A172 (cell line): ENCODE data around the gene PALLD. TPM values are rescaled to one million over a fixed set of nuclear protein-coding genes. Genes with fewer than 3 reads are reported as not detected.
"Not testable (repeated sequence)": the region's sequence is repeated elsewhere in the genome, so short reads cannot be mapped to it uniquely, and the experiment has no call there.

Source experiments
- DNase-seq: peaks from one replicate; pipeline ENCODE4 v3.0.0-alpha.2; 2015; ENCODE audit warnings: low spot score
- total RNA-seq: library from RNA; depleted of rRNA; stranded (reverse); fragments of >200 nt; shearing (Covaris generic); gene quantifications from 2 replicates; pipeline ENCODE4 v1.2.3, GENCODE V29; 2014

Gene PALLD
- total RNA-seq, 1 experiment from 2014 or later = 17.9 TPM

DNA sequence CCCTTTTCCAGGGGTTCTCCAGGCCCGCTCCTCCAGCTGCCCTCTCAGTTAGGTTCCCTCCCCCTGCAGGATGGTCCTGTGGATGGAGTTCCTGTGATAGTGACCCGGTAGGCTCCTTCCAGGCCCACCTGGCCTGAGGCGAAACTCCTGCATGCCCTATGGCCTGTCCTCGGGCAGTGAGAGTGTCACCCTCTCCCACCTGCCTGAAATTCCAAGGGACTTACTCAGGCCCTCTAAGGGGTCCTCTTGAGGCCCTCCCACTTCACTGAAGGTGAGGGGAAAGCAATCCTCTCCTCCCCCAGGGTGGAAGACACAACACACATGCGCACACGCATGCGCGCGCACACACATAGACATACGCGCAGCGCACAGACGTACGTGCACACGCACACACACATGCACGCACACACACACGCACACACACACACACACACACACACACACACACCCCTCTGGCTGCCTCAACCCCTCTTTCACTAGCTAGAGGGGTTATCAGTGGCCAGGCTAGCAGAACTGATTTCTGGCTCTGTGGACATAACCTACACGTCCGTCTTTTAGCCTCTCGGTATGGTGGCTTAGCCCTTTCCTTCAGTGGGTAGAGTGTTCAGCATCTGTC is 297.3 kb downstream of the PALLD start:
- DNase-seq = no peak

DNA sequence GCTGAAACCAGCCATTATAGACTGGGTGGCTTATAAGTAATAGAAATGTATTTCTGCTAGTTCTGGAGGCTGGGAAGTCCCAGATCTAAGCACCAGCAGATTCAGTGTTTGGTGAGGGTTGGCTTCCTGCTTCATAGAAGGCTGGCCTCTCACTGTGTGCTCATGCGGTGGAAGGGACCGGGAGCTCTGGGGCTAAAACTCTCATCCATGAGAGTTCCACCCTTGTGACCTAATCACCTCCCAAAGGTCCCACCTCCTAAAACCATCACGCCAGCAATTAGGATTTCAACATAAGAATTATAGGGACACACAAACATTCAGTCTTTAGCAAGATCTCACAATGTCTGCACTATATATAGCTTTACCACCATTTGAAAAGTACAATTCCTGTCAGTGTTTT is 298.0 kb downstream of the PALLD start:
- DNase-seq = no peak

DNA sequence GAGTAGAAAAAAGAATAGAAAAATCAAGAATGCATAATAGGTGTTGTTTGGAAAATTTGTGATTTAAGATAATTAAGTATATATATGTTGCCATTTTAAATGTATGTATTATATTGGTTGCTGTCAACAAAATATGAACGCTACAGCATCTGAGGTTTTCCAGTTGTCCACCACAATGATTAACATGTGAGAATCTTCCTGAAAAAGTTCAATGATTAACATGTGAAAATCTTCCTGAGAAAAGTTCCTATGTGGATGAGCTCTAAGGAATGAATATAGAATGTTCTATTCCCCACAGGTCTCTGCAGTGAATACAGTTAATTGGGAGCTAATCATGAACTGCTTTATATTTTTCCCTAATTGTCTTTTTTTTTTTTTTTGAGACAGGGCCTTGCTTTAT is 298.5 kb downstream of the PALLD start:
- no peak for DNase-seq

DNA sequence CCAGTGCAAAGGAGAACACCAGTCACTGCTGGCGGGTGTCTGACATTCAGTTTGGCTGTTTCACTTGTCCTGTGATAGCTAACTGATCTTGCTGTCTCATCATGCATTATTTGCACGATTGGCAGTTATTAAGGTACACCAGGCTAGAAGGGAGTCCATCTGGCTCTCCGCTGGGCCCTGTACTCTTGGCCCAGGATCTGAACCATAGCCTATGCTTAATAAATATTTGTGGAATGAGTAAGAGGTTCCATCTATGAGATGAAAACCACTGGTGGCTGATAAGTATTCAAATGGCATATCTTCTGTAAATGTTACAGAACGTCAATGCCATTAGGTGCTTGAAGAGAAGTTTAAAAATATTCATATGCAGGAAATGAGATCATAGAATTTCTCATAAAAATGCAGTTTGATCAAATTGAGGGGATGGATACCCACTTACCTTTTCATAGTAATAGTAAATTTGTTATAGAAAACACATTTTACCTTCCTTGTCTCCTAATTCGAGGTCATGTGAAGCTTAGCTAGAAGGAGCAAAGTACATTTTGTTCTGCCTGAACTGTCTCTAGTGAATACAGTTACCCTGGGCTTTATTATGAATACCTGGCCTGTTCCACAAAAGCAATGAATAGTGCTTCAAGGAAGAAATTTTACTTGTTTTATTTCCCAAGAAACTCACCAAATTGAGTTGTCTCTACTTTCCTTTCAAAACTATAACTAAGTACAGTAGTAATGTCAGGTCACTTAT is 299.7 kb downstream of the PALLD start:
- DNase-seq = peak; percentile 71

DNA sequence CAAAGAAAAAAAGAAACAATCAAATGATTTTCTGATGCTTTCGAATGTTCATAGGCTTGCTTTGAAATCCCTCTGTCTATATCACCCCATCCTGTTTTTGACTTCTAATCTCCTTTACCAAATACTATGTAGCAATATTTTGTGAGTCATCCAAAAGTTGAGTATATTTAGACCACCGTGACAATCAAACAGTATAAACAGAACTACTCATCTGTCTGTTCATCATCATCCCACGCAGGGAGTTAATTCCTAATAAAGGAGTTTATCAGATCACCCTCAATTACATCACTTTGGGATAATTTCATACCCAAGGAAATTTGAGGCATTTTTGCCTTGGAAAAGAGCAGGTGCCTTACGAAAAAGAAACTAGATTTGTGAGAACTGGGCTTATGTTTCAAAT is 300.3 kb downstream of the PALLD start:
- peak; percentile 38 for DNase-seq

DNA sequence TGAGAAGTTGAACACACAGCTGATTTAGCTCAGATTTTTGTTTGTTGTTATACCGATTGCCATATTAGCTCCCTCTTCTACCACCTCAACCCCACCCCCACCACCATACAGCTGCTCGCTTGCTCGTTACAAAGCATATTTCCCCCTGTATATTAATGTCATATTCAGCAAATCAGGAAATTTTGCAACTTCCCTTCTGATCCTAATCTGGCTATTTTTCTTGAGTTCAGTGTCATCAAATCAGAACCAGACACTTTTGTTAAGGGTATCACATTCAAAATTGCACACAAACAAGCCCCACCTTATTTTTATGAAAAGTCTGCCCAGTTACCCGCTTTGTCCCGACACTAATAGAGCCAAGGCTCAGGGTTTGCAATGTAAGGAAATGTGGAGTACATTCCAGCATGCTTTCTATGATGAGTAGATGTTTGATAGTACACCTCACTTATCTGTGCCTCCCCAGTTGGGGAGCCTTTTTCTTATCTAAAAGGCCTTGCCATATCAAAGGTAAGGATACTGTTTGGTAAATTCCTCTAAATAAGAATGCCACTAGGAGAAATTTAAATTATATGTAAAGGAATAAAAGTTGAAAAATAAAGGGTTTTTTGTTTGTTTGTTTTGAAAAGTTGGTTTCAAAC is 301.0 kb downstream of the PALLD start:
- DNase-seq = no peak

DNA sequence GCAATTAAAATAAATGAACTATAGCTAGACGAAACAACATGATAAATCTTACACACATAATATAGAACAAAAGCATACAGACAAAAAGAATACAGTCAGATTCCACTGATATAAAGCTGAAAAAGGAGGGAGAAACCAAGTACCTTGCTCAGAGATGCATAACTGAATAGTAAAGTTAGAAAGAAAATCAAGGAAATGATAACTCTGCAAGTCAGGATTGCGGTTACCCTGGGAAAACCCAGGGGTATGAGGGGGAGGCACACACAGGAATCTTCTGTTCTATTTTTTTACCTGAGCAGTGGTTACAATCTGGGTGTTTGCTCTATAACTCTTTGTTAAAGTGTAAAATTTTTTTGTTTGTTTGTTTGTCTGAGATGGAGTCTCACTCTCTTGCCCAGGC is 304.1 kb downstream of the PALLD start:
- no peak for DNase-seq

DNA sequence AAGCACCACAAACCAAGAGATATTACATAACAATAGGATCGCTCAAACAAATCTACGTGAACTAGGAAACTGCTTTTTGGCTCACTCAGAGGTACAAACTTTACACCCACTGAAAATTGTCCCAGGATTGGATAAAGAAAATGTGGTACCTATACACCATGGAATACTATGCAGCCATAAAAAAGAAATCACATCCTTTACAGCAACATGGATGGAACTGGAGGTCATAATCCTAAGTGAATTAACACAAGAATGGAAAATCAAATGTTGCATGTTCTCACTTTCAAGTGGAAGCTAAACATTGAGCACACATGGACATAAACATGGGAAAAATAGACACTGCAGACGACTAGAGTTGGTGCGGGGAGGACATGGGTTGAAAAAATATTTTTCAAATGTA is 305.4 kb downstream of the PALLD start:
- DNase-seq = no peak

DNA sequence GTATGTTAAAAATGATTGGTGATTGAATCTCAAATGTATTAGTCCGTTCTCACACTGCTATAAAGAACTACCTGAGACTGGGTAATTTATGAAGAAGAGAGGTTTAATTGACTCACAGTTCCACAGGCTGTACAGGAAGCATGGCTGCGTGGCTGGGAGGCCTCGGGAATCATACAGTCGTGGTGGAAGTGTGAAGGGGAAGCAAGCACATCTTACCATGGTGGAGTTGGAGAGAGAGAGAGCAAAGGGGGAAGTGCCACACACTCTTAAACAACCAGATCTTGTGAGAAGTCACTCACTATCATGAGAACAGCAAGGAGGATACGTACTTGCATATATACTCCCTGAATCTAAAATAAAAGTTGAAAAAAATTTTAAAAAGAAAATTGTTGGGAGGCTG is 306.2 kb downstream of the PALLD start:
- not testable (repeated sequence) for DNase-seq

DNA sequence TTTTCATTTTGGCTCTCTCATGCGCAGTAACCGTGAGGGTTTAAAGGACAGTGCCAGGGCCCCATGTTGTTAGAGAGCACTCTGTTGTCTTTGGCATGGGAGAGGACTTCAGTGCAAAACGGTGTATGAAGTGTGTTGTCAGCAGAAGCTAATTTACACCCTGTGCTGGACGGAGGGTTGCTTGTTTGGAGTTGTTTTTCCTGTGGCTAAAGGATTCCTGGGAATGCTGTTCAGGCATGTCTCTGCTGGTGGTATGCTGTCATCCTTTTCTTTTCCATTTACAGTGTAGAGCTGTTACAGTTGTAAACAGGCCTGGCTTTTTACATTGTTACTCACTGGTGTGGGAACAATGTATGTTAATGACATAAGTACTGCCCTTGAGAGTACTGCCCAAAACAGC is 306.9 kb downstream of the PALLD start:
- peak; percentile 32 for DNase-seq

DNA sequence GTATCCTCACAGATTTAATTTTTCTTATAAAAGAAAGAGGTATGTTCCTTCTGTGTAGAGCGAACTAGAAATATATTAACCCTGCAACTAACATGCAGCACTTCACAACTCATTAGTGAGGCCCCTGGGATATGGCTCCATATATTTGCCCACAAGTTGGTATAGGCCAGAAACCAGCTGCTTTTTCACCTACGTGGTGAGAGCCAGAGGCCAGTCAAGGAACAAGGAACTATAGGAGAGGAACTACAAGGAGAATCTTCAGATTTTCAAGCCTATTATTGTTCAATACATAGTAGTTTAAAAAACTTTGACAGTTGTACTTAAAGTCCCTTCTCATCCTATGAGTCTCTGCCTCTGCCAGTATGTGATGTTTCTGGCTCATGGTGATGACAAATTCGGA is 307.3 kb downstream of the PALLD start:
- DNase-seq = no peak

DNA sequence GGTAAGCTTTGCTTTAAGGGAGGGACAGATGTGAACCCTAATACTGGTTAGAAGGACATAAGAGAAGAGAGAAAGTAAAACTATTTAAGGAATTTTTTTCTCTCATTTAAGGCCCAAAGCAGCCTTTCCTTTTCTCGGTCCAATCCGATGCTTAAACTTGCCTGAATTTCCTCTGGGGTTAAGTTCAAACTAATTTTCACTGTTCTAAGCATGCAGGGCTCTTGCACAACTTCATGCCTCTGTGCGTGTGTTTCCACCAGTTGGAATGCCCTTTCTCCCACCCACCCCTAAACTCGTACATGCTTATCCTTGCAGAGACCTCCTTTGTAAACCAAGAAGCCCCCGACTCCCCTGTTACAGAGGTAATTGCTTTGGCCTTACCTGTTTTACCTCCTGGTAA is 308.5 kb downstream of the PALLD start:
- DNase-seq = no peak

DNA sequence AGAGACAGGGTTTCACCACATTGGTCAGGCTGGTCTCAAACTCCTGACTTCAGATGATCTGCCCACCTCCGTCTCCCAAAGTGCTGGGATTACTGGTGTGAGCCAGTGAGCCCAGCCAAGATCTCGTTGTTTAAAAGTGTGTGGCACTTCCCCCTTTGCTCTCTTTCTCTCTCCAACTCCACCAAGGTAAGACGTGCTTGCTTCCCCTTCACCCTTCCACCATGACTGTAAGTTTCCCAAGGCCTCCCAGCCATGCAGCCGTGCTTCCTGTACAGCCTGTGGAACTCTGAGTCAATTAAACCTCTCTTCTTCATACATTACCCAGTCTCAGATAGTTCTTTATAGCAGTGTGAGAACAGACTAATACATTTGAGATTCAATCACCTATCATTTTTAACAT is 309.4 kb downstream of the PALLD start:
- DNase-seq = not testable (repeated sequence)

DNA sequence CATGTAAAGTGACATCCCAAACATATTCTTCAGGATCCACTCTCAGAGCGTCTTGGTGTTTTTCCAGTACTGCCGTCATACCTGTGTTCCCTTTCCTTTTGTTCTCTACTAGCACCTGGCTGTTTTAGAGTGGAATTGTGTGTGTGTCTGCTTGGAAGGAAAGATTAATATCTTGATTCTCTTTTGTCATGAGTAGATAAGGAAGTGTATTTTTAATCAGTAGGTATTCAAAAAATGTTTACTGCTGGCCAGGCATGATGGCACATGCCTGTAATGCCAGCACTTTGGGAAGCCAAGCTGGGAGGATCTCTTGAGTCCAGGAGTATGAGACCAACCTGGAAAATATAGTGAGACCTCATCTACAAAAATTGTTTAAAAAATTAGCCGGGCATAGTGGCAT is 314.4 kb downstream of the PALLD start:
- DNase-seq = no peak

DNA sequence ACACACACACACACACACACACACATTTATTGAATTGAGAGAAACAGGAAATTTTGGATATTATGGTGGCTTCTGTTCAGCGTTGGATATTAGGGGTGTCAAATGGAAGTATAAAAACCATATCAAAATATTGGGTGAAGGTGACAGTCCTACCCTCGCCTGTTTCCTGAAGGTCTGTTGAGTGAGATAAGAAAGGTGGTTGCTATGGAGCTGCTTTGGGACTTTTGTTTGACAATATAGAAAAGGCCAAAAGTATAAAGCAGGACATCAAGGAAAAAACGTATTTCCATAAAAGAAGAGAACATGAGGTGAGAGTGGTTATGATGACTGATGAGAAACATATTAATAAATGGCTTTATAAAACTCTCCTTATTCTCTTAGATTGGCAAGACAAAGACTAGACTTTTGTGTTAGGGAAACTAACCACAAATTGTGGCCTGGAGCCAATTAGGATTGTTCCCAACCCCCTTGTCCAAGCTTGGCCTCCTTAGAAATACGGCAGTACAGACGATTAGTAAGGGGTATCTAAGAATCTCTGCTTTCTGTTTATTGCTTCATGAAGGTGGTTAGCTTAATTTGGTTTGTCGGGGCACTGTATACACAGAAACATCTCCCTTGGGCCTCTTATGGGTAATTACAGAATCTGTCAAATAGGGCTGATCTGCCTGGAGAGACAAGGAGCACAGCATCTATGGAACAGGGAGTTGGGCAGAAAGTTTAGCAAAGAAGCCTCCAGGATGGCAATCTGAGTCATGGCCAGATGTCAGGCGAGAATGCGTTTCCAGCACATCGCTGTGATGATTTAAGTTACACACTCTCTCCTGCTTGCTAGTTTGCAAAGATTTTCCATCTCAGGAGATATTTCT is 315.2 kb downstream of the PALLD start:
- DNase-seq = no peak

DNA sequence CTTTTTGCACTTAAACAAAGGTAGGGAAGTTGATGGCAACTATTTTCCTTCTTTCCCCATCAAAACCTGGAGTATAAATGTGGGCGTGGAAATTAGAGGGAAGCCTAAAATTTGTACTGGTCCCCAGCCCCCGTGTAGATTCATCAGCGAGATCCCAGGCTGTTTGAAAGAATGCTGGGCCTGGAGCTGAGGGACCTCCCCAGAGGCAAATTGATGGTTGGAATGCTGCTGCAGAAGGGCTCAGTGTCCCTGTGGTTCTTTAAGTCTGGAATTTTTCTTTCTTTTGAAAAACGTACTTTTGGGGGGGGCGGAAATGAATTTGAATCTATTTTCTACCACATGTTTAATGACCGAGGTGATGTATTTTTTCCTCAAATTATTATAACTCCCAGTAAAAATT is 316.0 kb downstream of the PALLD start:
- DNase-seq = no peak

DNA sequence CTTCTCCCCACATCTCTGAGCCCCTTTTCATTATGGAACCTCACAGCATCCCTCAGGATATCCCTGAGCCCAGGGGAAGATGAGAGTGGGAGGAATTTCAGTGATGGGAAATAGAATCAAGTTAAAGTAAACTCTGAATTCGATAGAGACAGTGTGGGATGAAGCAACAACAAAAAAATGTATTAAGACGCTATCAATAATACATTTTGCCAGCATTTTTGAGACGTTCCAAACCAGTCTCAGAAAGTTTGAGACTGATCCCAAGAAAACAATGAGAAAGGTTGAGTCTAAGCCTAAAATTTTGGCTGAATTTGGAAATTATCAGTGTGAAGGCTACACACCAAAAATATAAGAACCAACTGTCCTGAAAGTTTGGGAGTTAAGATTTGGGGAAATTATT is 317.0 kb downstream of the PALLD start:
- no peak for DNase-seq

DNA sequence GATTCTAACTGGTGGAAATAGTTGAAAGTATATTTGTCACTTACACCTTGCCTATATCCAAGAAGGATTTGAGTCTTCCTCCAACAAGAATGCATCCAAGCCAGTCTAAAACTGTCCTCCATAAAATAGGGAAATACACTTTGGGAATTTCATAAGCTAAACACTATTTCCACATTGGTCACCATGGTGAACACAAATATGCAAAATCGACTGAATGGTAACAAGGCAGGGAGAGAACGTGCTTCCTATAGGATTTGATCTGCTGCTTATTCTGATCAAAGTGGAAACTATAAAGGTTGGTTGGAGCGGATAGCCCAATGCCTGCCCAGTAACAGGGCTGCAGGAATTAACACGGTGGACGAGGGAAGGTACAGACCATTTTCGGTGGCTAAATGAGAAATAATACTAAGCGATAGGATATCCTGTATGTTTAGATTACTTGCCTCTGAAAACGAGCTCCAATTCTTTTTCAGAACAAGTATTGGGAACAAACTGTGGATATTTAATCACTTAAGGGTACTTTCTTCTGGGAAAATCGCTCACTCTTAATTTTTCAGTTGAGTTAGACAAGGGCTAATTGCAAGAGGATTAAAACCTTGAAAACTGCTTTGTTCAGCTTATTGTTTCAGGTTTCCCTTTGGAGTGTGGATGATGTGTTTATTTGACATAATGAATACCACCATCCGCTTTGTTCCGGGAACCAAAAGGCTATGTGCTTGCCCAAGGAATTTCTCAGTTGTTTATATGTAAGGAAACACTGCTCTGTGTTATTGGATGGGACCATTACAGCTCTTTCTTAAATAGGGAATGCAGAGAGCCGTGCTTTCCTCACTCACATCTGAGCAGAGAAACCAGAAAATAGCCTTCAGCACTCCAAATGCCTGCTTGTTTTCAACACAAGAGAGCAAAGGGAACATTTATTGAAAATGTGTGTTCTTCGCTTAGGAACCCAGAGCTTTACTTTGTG is 318.8 kb downstream of the PALLD start:
- no peak for DNase-seq

DNA sequence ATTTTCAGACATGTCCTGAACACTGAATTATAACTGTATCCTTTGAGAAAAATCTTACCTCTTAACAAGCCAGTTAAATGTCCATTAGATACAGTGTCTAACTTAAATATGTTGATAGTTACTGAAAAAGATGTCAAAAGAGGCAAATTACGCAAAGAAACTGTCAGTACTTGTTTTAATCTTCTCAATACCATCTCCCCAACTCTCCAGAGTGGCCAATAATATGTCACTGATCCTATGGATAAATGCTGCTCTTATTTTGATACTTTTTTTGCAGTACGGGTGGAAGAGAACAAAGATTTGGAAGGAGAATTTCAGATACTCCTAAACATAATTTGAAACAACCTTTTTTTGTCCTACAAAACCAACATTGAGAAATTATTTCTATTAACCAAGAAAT is 320.5 kb downstream of the PALLD start:
- DNase-seq = no peak

DNA sequence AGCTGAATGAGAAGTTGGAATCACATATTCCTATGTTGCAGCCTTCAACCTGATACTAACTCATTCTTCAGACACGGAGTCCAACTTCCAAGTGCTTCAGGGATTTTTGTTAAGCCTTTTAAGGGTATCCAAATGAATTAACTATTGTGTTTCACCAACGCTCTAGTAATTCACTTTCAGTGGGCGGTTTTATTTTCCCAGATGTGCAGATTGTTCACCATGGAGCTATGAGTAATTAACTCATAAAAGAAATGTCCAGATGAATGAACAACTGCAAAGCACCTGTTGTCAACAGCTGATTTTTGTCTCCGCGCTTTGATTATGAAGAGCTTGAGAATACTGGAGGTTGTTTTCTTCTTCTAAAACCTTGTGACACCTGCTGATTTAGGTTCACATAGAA is 325.6 kb downstream of the PALLD start:
- DNase-seq = no peak

DNA sequence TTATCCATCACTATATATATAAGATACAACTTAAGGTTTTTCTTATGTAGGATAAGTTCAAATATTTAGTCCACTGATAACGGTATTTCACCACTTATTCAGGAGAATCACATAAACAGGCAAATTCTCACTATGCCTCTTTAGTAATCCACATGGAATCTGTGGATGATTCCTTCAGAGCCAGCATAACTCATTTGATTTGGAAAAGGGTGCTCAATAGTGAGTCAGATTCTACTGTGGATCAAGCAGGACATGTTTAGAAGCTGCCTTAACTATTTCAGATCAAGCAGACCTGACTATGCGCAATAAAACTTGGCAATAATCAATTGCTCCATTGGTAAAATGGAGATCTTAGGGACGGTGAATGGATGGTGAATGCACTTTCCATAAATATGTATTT is 329.1 kb downstream of the PALLD start:
- no peak for DNase-seq
